HCT116 (cell line): ENCODE measurements around the gene ADAM15. TPM values are rescaled to one million over a fixed set of nuclear protein-coding genes. Genes with fewer than 3 reads are reported as not detected.

Experiments used
- CEBPB ChIP-seq: IDR thresholded peaks from 2 replicates; pipeline ENCODE4 v1.6.1; 2012; ENCODE audit warnings: low read depth
- ELF1 ChIP-seq: IDR thresholded peaks from 2 replicates; pipeline ENCODE4 v1.6.1; 2012; ENCODE audit warnings: low read depth, borderline replicate concordance
- EZH2 ChIP-seq: fragments of 200-600 bp; sonication (generic); IDR thresholded peaks from 2 replicates; pipeline ENCODE4 v1.6.1; 2017; ENCODE audit warnings: antibody characterized with exemption, mixed run types
- RAD21 ChIP-seq: IDR thresholded peaks from 2 replicates; pipeline ENCODE4 v1.6.1; 2012; ENCODE audit warnings: low read depth, mild to moderate bottlenecking
- ZNF274 ChIP-seq: fragments of 200-500 bp; sonication (Bioruptor generic); IDR thresholded peaks from 2 replicates; pipeline ENCODE4 v1.6.1; 2014; ENCODE audit warnings: mild to moderate bottlenecking, low read depth, low read length, inconsistent platforms
- total RNA-seq: library from RNA; stranded (reverse); gene quantifications from one replicate; pipeline ENCODE4 v1.2.1, GENCODE V29; 2021; ENCODE audit not compliant: unreplicated experiment
- TF ChIP-seq, protein P1 (sequence below): IDR thresholded peaks from 2 replicates; pipeline ENCODE4 v1.6.1; 2012
- TF ChIP-seq, protein P2 (sequence below): IDR thresholded peaks from 2 replicates; pipeline ENCODE4 v1.6.1; 2012; ENCODE audit warnings: low read depth
- TF ChIP-seq, protein P3 (sequence below): IDR thresholded peaks from 2 replicates; pipeline ENCODE4 v1.6.1; 2012

Gene ADAM15
- total RNA-seq, 1 experiment from 2014 or later = 149 TPM

DNA sequence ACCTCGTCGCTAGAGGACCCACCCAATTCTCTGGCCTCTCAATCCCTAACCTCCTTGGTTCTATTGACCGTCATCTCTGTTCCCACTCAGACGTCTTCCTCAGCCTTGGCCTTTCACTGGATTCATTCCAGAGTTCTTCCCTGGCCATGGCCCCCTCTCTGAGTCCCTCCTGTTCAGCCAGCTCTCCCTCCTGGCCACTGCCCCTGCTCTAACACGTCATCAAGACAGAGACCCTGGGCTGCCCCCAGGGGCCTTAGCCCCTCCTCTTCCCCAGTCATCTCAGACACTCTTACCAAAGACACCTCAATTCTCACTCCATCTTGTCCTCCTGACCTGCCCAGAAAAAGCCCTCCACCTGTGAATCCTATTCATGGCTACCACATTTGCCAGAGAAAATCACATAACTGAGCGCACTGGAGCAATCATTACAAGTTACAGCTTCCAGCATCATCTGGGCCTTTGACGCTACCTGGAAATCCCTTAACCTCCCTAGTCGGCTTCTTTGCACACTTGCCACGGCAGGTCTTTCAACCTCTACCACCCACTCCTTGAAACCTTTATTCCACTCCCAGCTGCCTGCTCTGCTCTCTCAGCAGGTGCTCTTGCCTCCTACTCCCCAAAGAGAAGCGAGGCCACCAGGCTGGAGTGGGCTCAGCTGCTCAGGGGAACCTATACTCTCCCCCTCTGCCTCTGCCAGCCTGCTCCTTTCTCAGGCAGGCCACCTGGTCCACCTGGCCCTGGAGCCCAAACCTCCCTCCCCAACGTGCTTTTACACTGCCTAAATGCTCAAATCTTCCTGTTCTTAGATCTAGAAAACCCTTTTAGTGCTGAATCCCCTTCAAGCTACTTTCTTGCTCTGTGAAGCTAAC, 31.5 kb upstream of the ADAM15 start (continued):
- TF ChIP-seq, protein P1, sequence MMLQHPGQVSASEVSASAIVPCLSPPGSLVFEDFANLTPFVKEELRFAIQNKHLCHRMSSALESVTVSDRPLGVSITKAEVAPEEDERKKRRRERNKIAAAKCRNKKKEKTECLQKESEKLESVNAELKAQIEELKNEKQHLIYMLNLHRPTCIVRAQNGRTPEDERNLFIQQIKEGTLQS = no peak
- TF ChIP-seq, protein P2, sequence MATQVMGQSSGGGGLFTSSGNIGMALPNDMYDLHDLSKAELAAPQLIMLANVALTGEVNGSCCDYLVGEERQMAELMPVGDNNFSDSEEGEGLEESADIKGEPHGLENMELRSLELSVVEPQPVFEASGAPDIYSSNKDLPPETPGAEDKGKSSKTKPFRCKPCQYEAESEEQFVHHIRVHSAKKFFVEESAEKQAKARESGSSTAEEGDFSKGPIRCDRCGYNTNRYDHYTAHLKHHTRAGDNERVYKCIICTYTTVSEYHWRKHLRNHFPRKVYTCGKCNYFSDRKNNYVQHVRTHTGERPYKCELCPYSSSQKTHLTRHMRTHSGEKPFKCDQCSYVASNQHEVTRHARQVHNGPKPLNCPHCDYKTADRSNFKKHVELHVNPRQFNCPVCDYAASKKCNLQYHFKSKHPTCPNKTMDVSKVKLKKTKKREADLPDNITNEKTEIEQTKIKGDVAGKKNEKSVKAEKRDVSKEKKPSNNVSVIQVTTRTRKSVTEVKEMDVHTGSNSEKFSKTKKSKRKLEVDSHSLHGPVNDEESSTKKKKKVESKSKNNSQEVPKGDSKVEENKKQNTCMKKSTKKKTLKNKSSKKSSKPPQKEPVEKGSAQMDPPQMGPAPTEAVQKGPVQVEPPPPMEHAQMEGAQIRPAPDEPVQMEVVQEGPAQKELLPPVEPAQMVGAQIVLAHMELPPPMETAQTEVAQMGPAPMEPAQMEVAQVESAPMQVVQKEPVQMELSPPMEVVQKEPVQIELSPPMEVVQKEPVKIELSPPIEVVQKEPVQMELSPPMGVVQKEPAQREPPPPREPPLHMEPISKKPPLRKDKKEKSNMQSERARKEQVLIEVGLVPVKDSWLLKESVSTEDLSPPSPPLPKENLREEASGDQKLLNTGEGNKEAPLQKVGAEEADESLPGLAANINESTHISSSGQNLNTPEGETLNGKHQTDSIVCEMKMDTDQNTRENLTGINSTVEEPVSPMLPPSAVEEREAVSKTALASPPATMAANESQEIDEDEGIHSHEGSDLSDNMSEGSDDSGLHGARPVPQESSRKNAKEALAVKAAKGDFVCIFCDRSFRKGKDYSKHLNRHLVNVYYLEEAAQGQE = no peak
- TF ChIP-seq CEBPB (no peak), EZH2 (no peak), ZNF274 (no peak), RAD21 (no peak), ELF1 (no peak)
- TF ChIP-seq, protein P3, sequence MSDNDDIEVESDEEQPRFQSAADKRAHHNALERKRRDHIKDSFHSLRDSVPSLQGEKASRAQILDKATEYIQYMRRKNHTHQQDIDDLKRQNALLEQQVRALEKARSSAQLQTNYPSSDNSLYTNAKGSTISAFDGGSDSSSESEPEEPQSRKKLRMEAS = no peak
